ENCODE measurements around the gene SDK1. TPM values are rescaled to one million over a fixed set of nuclear protein-coding genes. Genes with fewer than 3 reads are reported as not detected.

Gene SDK1
- total and polyA plus RNA-seq, 10 of the 15 experiments (the other 5 are each of a cell fraction or from before 2014, with no cell fraction given): 0.14 to 0.33 TPM; not detected in 8

- DNase-seq (ENCODE audit: low read depth, low spot score) (no peak), ATAC-seq (no peak), FAIRE-seq (no peak)
- ChIA-PET CTCF (no interaction called here), RAD21 (ENCODE audit: unreplicated experiment) (no interaction called here), SMC1A (ENCODE audit: uncharacterized antibody, unreplicated experiment) (no interaction called here), POLR2A (no interaction called here)
- Histone ChIP-seq H3K9me3 (replicated peaks; ENCODE audit: control insufficient read depth, insufficient read depth, low read length) (no peaks in the 10 kb centered on the region), H3K9ac (ENCODE audit: control insufficient read depth, insufficient read depth, low read length) (no peak overlapping the region), H3K4me1 (ENCODE audit: control insufficient read depth, insufficient read depth, low read length) (no peaks in the 10 kb centered on the region), H3K27ac (ENCODE audit: control insufficient read depth, insufficient read depth) (no peak overlapping the region), H2AFZ (ENCODE audit: control insufficient read depth, low read depth, low read length) (no peak overlapping the region), H3K27me3 (replicated peaks in 1 of 2; ENCODE audit: control insufficient read depth in 2 of 2, insufficient read depth in 2 of 2, low read length in 1 of 2) (no peaks in the 10 kb centered on the region), H3K4me3 (no peak overlapping the region), H4K20me1 (ENCODE audit: control insufficient read depth, insufficient read depth) (no peaks in the 10 kb centered on the region), H3K79me2 (ENCODE audit: control insufficient read depth, insufficient read depth, low read length) (no peaks in the 10 kb centered on the region), H3K36me3 (ENCODE audit: control insufficient read depth in 2 of 2, insufficient read depth in 2 of 2, low read length in 1 of 2) (no peaks in the 10 kb centered on the region), H3K4me2 (ENCODE audit: control insufficient read depth, insufficient read depth) (no peak overlapping the region)
- in situ Hi-C loops (cut with MboI) (no loop called here), intact Hi-C loops (cut with micrococcal nuclease; ENCODE audit: unreplicated experiment) (no loop called here)
- WGBS (ENCODE audit: insufficient coverage, insufficient replicate concordance, low lambda C conversion rate, missing lambda C conversion rate): 4% methylated on average over 3 of the region's 3 CpGs
- TF ChIP-seq TBL1XR1 (IDR thresholded peaks at IDR 0.05; ENCODE audit: low read depth, low read length): no peak
- TF ChIP-seq ZNF274 (IDR thresholded peaks at IDR 0.05; ENCODE audit: insufficient read depth, insufficient read length): no peak
- TF ChIP-seq CUX1 (IDR thresholded peaks at IDR 0.05; ENCODE audit: insufficient replicate concordance, low read depth, low read length): no peak
- TF ChIP-seq ZSCAN29 (IDR thresholded peaks at IDR 0.05): no peak
- BruUV-seq (replicated peaks): no TSS peak
Measured at GRCh38 chr7:3469641-3470040, 168.6 kb downstream of the SDK1 start.

Data from GM12878 (cell line).